H1 (cell line): Measurements from ENCODE around the gene HGFAC. TPM values are rescaled to one million over a fixed set of nuclear protein-coding genes. Genes with fewer than 3 reads are reported as not detected.

Experiments used
- NRF1 ChIP-seq: IDR thresholded peaks from 2 replicates; pipeline ENCODE4 v1.6.1; 2011; ENCODE audit warnings: mild to moderate bottlenecking, low read depth, low read length, improper control_type of control experiment
- PHF8 ChIP-seq: fragments of 200-600 bp; sonication (generic); conservative IDR thresholded peaks from 2 replicates; pipeline ENCODE4 v1.7.1; 2012; ENCODE audit warnings: low read depth, mild to moderate bottlenecking, inconsistent platforms, low read length, moderate library complexity
- TCF12 ChIP-seq: IDR thresholded peaks from 2 replicates; pipeline ENCODE4 v1.6.1; 2011; ENCODE audit warnings: low read depth, mild to moderate bottlenecking, low read length
- polyA plus RNA-seq, 7 experiments: library from polyadenylated mRNA; depleted of rRNA in 3 of 7; stranded (reverse) in 5 of 7; unstranded in 2 of 7; fragments of >200 nt in 5 of 7; fragments of 200-250 nt in 2 of 7; gene quantifications; 1 replicate in 5 of 7; 2 replicates in 1 of 7; 4 replicates in 1 of 7; pipeline versions ENCODE4 v1.2.1 to v1.2.3, GENCODE V29; 2011 to 2013; ENCODE audit warnings: missing spikeins in 2 of 7, mixed read lengths in 2 of 7
- total RNA-seq: library from RNA; stranded (reverse); fragmentation: NEBNext Ultra II Directional; extraction: Animal tissue kit (Norgen Biotek cat#: 25700); gene quantifications from 2 replicates; pipeline ENCODE4 v1.2.1, GENCODE V29; 2021
- TF ChIP-seq, protein P1 (sequence below): IDR thresholded peaks from 2 replicates; pipeline ENCODE4 v1.6.1; 2011; ENCODE audit warnings: low read depth, mild to moderate bottlenecking, low read length; ENCODE audit not compliant: insufficient read depth

HGFAC gene
- total and polyA plus RNA-seq, 2 of the 8 experiments (the other 6 are each of a cell fraction or from before 2014, with no cell fraction given) = 0.14 to 0.15 TPM

DNA sequence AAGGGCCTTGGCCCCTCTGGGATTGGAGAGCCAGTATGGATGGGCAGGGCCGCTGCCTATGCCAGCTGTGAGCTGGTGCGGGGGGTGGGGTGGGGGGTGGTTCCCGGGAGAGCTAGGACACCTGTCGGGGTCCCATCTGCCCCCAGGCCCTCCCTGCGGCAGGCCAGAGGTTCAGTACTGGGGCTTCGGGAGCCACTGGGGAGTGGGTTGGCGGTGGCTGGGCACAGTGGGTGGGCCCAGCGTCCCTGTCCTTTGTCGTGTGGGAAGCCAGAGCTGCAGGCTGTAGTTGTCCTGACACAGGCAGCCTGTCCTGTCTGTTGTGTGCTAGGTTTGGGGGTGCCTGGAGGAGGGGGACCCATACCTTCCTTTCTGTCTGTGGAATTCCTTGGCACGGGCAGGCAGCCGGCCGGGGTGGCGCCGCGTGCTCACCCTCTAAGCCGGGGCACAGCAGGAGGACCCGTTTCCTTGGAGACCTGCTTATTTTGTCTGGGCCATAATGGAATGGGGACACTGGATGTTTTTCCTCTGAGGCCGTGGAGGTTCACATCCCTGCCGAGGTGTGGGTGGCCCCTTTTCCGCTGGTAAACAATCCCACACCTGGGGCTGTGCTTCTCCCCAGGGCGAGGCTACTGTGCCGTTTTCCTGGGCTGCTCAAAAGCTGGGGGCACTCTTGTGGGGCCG lies 36.1 kb downstream of the HGFAC start (continued):
- TF ChIP-seq, protein P1, sequence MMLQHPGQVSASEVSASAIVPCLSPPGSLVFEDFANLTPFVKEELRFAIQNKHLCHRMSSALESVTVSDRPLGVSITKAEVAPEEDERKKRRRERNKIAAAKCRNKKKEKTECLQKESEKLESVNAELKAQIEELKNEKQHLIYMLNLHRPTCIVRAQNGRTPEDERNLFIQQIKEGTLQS = no peak
- no peak for TF ChIP-seq NRF1
- TF ChIP-seq TCF12 = no peak
- TF ChIP-seq PHF8 = no peak
